Measurements from ENCODE around the gene FRMD4A. TPM values are rescaled to one million over a fixed set of nuclear protein-coding genes. Genes with fewer than 3 reads are reported as not detected.

FRMD4A gene
- total and polyA plus RNA-seq, 2 of the 4 experiments (the other 2 are of a cell fraction), result 30.3 to 68.8 TPM

DNA sequence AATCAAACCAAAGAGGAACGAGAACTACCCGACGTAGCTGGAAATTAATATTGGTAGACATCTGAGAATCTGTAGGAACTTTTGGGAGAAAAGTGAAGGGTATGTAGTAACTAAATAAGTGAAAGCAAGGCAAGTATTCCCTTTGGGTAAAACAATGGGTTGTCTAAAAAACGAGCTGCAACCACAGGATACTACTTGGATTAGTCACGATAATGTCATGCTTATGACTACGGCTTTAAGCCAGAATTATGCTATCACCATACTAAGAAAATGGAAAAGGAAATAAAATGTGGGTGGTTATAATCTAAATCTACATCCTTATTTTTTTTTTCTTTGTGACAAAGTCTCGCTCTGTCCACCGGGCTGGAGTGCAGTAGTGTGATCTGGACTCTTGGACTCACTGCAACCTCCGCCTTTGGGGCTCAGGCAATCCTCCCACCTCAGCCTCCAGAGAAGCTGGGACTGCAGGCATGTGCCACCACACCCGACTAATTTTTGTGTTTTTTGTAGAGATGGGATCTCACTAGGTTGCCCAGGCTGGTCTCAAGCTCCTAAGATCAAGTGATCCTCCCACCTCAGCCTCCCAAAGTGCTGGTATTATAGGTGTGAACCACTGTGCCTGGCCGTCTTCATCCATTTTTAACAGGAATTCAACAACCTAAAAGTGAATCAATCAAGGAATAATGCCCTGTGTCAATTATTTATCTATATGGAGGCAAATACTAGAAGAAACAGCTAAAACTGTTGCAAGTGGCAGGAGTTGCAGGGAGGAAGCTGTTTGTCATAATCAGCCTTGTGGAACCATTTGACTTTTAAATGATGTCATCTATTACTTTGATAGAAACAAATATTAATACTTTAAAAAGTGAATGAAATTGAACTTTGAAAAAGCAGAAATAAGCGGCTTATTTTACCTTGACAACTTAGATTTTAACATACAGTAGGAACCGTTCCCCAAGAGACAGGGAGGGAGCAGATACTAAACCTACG, 554.6 kb downstream of the FRMD4A start:
- in situ Hi-C loops (cut with MboI; ENCODE audit: low sequenced_read_pairs), result loop anchor here (5.0 to 10.0 kb wide), 3 partner anchors 109 to 401 kb away; no protein-coding TSS in a partner anchor

More for the DNA sequence above, 554.6 kb downstream of the FRMD4A start:
- Histone ChIP-seq H2AFZ (replicated peaks; ENCODE audit: low read length, poor library complexity) (peak overlapping the region; percentile 64), H3K18ac (ENCODE audit: low read depth, low read length) (peak overlapping the region; percentile 95), H3K9ac (ENCODE audit: low read depth, low read length) (peak overlapping the region; percentile 6; the same call in 1 of the 2 replicates), H3K4me2 (ENCODE audit: low read depth, low read length) (peak overlapping the region; percentile 72; the same call in 1 of the 2 replicates), H3K9me3 (ENCODE audit: control insufficient read depth, insufficient read depth, low read length) (peaks cover 2% of the 10 kb centered on the region), H3K9me1 (ENCODE audit: insufficient read depth, low read length) (peaks cover 12% of the 10 kb centered on the region), H3K4ac (ENCODE audit: low read depth, low read length) (peak overlapping the region; percentile 87), H3K56ac (ENCODE audit: extremely low read depth, insufficient read depth, low read length) (0 out of 2 replicates have a peak overlapping the region, but pooled peaks have one; percentile 62), H3K14ac (replicated peaks; ENCODE audit: low read depth, low read length) (peak overlapping the region; percentile 87), H3K27ac (ENCODE audit: insufficient read depth, low read length) (peak overlapping the region; percentile 83), H2AK5ac (ENCODE audit: low read depth, low read length) (peak overlapping the region; percentile 80), H2BK120ac (ENCODE audit: low read depth, low read length) (peak overlapping the region; percentile 94), H2BK20ac (ENCODE audit: low read depth, low read length) (peak overlapping the region; percentile 86), H2BK5ac (ENCODE audit: low read depth, low read length, poor library complexity, severe bottlenecking) (peak overlapping the region; percentile 92), H3K4me1 (ENCODE audit: control insufficient read depth, insufficient read depth, low read length) (peaks cover 11% of the 10 kb centered on the region), H3K79me1 (ENCODE audit: low read depth in 1 of 2, low read length in 2 of 2) (peaks cover 25 to 57% of the 10 kb centered on the region in 2 experiments; a peak in 3 of 4 replicates), H3K27me3 (ENCODE audit: control insufficient read depth, insufficient read depth, low read length) (no peaks in the 10 kb centered on the region), H3K36me3 (ENCODE audit: control insufficient read depth, insufficient read depth, low read length) (peaks cover 7% of the 10 kb centered on the region), H4K8ac (ENCODE audit: low read depth in 2 of 2, low read length in 2 of 2) (peak overlapping the region; percentile 63 to 83), H4K20me1 (ENCODE audit: insufficient read depth, low read length) (no peaks in the 10 kb centered on the region), H2BK15ac (ENCODE audit: low read depth, low read length) (peak overlapping the region; percentile 91; the same call in 1 of the 3 replicates), H3K23ac (ENCODE audit: low read depth, low read length) (peak overlapping the region; percentile 85), H4K91ac (ENCODE audit: insufficient read depth, low read depth, low read length) (peak overlapping the region; percentile 81), H2AK9ac (replicated peaks; ENCODE audit: low read depth, low read length, poor library complexity) (peak overlapping the region; percentile 65), H3K4me3 (ENCODE audit: insufficient read depth, low read depth, low read length) (no peak overlapping the region), H4K5ac (ENCODE audit: low read depth, low read length) (peak overlapping the region; percentile 94)
- POLR2A ChIA-PET (ENCODE audit: unreplicated experiment), result interaction anchor here (0.9 to 1.0 kb wide), 2 partner anchors 11 to 69 kb away, joined by 3 to 4 read pairs; no protein-coding TSS in a partner anchor
- no TSS peak for BruUV-seq (replicated peaks)
- intact Hi-C loops (cut with micrococcal nuclease) (loop anchor here (5.0 kb wide), 1 partner anchor 404 kb away; no protein-coding TSS in a partner anchor), dilution Hi-C loops (cut with HindIII; ENCODE audit: low sequenced_read_pairs, unreplicated experiment) (no loop called here)
- ATAC-seq (ENCODE audit: low read depth) (peak; percentile 77), DNase-seq (peak; percentile 93)
- whole genome bisulfite sequencing, 2 experiments (ENCODE audit: extremely low coverage in 2 of 2, insufficient read length in 1 of 2), result no CpG with 5 or more reads among the region's 14 CpGs
- CTCF ChIA-PET, result interaction anchor here (0.6 to 0.8 kb wide), 2 partner anchors 113 to 117 kb away, joined by 3 read pairs; no protein-coding TSS in a partner anchor
- TF ChIP-seq BHLHE40 (IDR thresholded peaks at IDR 0.05; ENCODE audit: low read depth, low read length), result peak; percentile 19
- 0 out of 2 replicates have a peak, but pooled peaks have one; percentile 5 for TF ChIP-seq SMC3 (IDR thresholded peaks at IDR 0.05; ENCODE audit: low read depth, low read length)
- TF ChIP-seq FOS (IDR thresholded peaks at IDR 0.05; ENCODE audit: low read depth, low read length), result peak; percentile 63
- TF ChIP-seq CHD1 (IDR thresholded peaks at IDR 0.05; ENCODE audit: low read depth, low read length), result no peak
- 0 out of 2 replicates have a peak, but pooled peaks have one; percentile 39 for TF ChIP-seq CEBPB (IDR thresholded peaks at IDR 0.05; ENCODE audit: low read depth, low read length)

Data from IMR-90 (cell line).